ENCODE results near the gene DPP6.

The DPP6 gene

GRCh38 chr7:154910125-154910524, 857.9 kb downstream of the DPP6 start:
- no peak for TF ChIP-seq EP300 (IDR thresholded peaks at IDR 0.05; ENCODE audit: borderline replicate concordance)
- no peak for TF ChIP-seq MAX (IDR thresholded peaks at IDR 0.05)
- no peak for TF ChIP-seq RAD21 (IDR thresholded peaks at IDR 0.05; ENCODE audit: low read depth)
- no peak for TF ChIP-seq TAF1 (IDR thresholded peaks at IDR 0.05; ENCODE audit: low read depth)
- TF ChIP-seq ZBTB7A (IDR thresholded peaks at IDR 0.05; ENCODE audit: low read depth): no peak
- no peak for TF ChIP-seq YY1 (IDR thresholded peaks at IDR 0.05; ENCODE audit: low read depth)
- TF ChIP-seq TCF12 (IDR thresholded peaks at IDR 0.05; ENCODE audit: low read depth): no peak
- TF ChIP-seq FOXM1 (IDR thresholded peaks at IDR 0.05; ENCODE audit: borderline replicate concordance, low read depth): no peak
- TF ChIP-seq EGR1 (IDR thresholded peaks at IDR 0.05): no peak
- TF ChIP-seq USF1 (IDR thresholded peaks at IDR 0.05): no peak
- TF ChIP-seq CEBPB (IDR thresholded peaks at IDR 0.05): no peak
- TF ChIP-seq CREB1 (IDR thresholded peaks at IDR 0.05; ENCODE audit: low read depth): no peak
- TF ChIP-seq REST (IDR thresholded peaks at IDR 0.05; ENCODE audit: low read depth): no peak
- TF ChIP-seq NFIC (IDR thresholded peaks at IDR 0.05): no peak
- TF ChIP-seq TEAD4 (IDR thresholded peaks at IDR 0.05): no peak

GRCh38 chr7:154910977-154911376, 858.8 kb downstream of the DPP6 start:
- no peak for TF ChIP-seq TAF1 (IDR thresholded peaks at IDR 0.05; ENCODE audit: low read depth)
- no peak for TF ChIP-seq TCF12 (IDR thresholded peaks at IDR 0.05; ENCODE audit: low read depth)
- TF ChIP-seq ZBTB7A (IDR thresholded peaks at IDR 0.05; ENCODE audit: low read depth): no peak
- TF ChIP-seq USF1 (IDR thresholded peaks at IDR 0.05): no peak
- TF ChIP-seq NFIC (IDR thresholded peaks at IDR 0.05): no peak
- no peak for TF ChIP-seq MAX (IDR thresholded peaks at IDR 0.05)
- TF ChIP-seq CREB1 (IDR thresholded peaks at IDR 0.05; ENCODE audit: low read depth): no peak
- no peak for TF ChIP-seq RAD21 (IDR thresholded peaks at IDR 0.05; ENCODE audit: low read depth)
- TF ChIP-seq FOXM1 (IDR thresholded peaks at IDR 0.05; ENCODE audit: borderline replicate concordance, low read depth): no peak
- TF ChIP-seq CEBPB (IDR thresholded peaks at IDR 0.05): no peak
- no peak for TF ChIP-seq EGR1 (IDR thresholded peaks at IDR 0.05)
- TF ChIP-seq YY1 (IDR thresholded peaks at IDR 0.05; ENCODE audit: low read depth): no peak
- no peak for TF ChIP-seq EP300 (IDR thresholded peaks at IDR 0.05; ENCODE audit: borderline replicate concordance)
- TF ChIP-seq TEAD4 (IDR thresholded peaks at IDR 0.05): no peak
- TF ChIP-seq REST (IDR thresholded peaks at IDR 0.05; ENCODE audit: low read depth): no peak

- TF ChIP-seq REST (IDR thresholded peaks at IDR 0.05; ENCODE audit: low read depth) (no peak), TAF1 (IDR thresholded peaks at IDR 0.05; ENCODE audit: low read depth) (no peak), NFIC (IDR thresholded peaks at IDR 0.05) (no peak)
These were observed 859.2 kb downstream of the DPP6 start for GRCh38 chr7:154911411-154911810.

GRCh38 chr7:154911862-154912455, 859.8 kb downstream of the DPP6 start:
- TF ChIP-seq TAF1 (IDR thresholded peaks at IDR 0.05; ENCODE audit: low read depth) (no peak), EP300 (IDR thresholded peaks at IDR 0.05; ENCODE audit: borderline replicate concordance) (no peak), NFIC (IDR thresholded peaks at IDR 0.05) (no peak), TCF12 (IDR thresholded peaks at IDR 0.05; ENCODE audit: low read depth) (no peak), CREB1 (IDR thresholded peaks at IDR 0.05; ENCODE audit: low read depth) (no peak), RAD21 (IDR thresholded peaks at IDR 0.05; ENCODE audit: low read depth) (no peak), ZBTB7A (IDR thresholded peaks at IDR 0.05; ENCODE audit: low read depth) (no peak), CEBPB (IDR thresholded peaks at IDR 0.05) (no peak), YY1 (IDR thresholded peaks at IDR 0.05; ENCODE audit: low read depth) (no peak), EGR1 (IDR thresholded peaks at IDR 0.05) (no peak), TEAD4 (IDR thresholded peaks at IDR 0.05) (no peak), MAX (IDR thresholded peaks at IDR 0.05) (no peak), USF1 (IDR thresholded peaks at IDR 0.05) (no peak), FOXM1 (IDR thresholded peaks at IDR 0.05; ENCODE audit: borderline replicate concordance, low read depth) (no peak), REST (IDR thresholded peaks at IDR 0.05; ENCODE audit: low read depth) (no peak)

Measured in Ishikawa (cell line).